Endothelial cell of umbilical vein (primary cell): ENCODE measurements around the gene SMARCD2.

Experiments
- CTCF ChIP-seq, 2 donors: IDR thresholded peaks; 1 replicate in 1 of 2; 2 replicates in 1 of 2; pipeline ENCODE4 v1.5.1; 2011; ENCODE audit warnings: low read length in 2 of 2, mild to moderate bottlenecking in 2 of 2, moderate library complexity in 2 of 2, control low read depth in 1 of 2, inconsistent platforms in 1 of 2, low read depth in 1 of 2; ENCODE audit not compliant: insufficient read depth in 1 of 2; ENCODE audit errors: extremely low read depth in 1 of 2
- EZH2 ChIP-seq: IDR thresholded peaks from 2 replicates; pipeline ENCODE4 v1.6.1; 2012; ENCODE audit warnings: borderline replicate concordance, low read depth, mild to moderate bottlenecking, moderate library complexity, low read length, inconsistent platforms; ENCODE audit not compliant: severe bottlenecking
- MYC ChIP-seq: IDR thresholded peaks from one replicate; pipeline ENCODE4 v1.6.1; 2011; ENCODE audit warnings: mild to moderate bottlenecking, low read depth, low read length
- POLR2A ChIP-seq: IDR thresholded peaks from 2 replicates; pipeline ENCODE4 v1.6.1; 2012; ENCODE audit warnings: low read depth, mild to moderate bottlenecking, control low read depth, low read length
- POLR2AphosphoS5 ChIP-seq: IDR thresholded peaks from 2 replicates; pipeline ENCODE4 v1.6.1; 2012; ENCODE audit warnings: low read depth, mild to moderate bottlenecking, control low read depth, low read length, moderate library complexity; ENCODE audit not compliant: insufficient read depth

GRCh38 chr17:63800783-63801182 lies 41.7 kb downstream of the SMARCD2 start:
- TF ChIP-seq POLR2A, result no peak
- TF ChIP-seq CTCF (IDR thresholded peaks at IDR 0.05; ENCODE audit: extremely low read depth in 1 of 2, insufficient read depth in 1 of 2, low read depth in 1 of 2, low read length in 2 of 2), result no peak
- TF ChIP-seq EZH2, result no peak
- TF ChIP-seq MYC, result no peak
- TF ChIP-seq POLR2AphosphoS5, result no peak
